ENCODE data around the gene MFNG.

GRCh38 chr22:37472418-37473006 lies 13.7 kb downstream of the MFNG start:
- no peak for TF ChIP-seq PBX3 (CRISPR knock-in tag; IDR thresholded peaks at IDR 0.05)
- TF ChIP-seq, protein P1, sequence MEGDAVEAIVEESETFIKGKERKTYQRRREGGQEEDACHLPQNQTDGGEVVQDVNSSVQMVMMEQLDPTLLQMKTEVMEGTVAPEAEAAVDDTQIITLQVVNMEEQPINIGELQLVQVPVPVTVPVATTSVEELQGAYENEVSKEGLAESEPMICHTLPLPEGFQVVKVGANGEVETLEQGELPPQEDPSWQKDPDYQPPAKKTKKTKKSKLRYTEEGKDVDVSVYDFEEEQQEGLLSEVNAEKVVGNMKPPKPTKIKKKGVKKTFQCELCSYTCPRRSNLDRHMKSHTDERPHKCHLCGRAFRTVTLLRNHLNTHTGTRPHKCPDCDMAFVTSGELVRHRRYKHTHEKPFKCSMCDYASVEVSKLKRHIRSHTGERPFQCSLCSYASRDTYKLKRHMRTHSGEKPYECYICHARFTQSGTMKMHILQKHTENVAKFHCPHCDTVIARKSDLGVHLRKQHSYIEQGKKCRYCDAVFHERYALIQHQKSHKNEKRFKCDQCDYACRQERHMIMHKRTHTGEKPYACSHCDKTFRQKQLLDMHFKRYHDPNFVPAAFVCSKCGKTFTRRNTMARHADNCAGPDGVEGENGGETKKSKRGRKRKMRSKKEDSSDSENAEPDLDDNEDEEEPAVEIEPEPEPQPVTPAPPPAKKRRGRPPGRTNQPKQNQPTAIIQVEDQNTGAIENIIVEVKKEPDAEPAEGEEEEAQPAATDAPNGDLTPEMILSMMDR (tag by site-specific recombination; IDR thresholded peaks at IDR 0.05), result peak; percentile 63
- no peak for TF ChIP-seq ZNF596 (tag by site-specific recombination; IDR thresholded peaks at IDR 0.05)
- TF ChIP-seq ZSCAN5A (tag by site-specific recombination; IDR thresholded peaks at IDR 0.05), result no peak
- TF ChIP-seq, protein P2, sequence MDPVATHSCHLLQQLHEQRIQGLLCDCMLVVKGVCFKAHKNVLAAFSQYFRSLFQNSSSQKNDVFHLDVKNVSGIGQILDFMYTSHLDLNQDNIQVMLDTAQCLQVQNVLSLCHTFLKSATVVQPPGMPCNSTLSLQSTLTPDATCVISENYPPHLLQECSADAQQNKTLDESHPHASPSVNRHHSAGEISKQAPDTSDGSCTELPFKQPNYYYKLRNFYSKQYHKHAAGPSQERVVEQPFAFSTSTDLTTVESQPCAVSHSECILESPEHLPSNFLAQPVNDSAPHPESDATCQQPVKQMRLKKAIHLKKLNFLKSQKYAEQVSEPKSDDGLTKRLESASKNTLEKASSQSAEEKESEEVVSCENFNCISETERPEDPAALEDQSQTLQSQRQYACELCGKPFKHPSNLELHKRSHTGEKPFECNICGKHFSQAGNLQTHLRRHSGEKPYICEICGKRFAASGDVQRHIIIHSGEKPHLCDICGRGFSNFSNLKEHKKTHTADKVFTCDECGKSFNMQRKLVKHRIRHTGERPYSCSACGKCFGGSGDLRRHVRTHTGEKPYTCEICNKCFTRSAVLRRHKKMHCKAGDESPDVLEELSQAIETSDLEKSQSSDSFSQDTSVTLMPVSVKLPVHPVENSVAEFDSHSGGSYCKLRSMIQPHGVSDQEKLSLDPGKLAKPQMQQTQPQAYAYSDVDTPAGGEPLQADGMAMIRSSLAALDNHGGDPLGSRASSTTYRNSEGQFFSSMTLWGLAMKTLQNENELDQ (tag by site-specific recombination; IDR thresholded peaks at IDR 0.05; ENCODE audit: low read depth), result no peak
- no peak for TF ChIP-seq IKZF3 (tag by site-specific recombination; IDR thresholded peaks at IDR 0.05)
- TF ChIP-seq, protein P3, sequence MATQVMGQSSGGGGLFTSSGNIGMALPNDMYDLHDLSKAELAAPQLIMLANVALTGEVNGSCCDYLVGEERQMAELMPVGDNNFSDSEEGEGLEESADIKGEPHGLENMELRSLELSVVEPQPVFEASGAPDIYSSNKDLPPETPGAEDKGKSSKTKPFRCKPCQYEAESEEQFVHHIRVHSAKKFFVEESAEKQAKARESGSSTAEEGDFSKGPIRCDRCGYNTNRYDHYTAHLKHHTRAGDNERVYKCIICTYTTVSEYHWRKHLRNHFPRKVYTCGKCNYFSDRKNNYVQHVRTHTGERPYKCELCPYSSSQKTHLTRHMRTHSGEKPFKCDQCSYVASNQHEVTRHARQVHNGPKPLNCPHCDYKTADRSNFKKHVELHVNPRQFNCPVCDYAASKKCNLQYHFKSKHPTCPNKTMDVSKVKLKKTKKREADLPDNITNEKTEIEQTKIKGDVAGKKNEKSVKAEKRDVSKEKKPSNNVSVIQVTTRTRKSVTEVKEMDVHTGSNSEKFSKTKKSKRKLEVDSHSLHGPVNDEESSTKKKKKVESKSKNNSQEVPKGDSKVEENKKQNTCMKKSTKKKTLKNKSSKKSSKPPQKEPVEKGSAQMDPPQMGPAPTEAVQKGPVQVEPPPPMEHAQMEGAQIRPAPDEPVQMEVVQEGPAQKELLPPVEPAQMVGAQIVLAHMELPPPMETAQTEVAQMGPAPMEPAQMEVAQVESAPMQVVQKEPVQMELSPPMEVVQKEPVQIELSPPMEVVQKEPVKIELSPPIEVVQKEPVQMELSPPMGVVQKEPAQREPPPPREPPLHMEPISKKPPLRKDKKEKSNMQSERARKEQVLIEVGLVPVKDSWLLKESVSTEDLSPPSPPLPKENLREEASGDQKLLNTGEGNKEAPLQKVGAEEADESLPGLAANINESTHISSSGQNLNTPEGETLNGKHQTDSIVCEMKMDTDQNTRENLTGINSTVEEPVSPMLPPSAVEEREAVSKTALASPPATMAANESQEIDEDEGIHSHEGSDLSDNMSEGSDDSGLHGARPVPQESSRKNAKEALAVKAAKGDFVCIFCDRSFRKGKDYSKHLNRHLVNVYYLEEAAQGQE (tag by site-specific recombination; IDR thresholded peaks at IDR 0.05), result no peak
- TF ChIP-seq PRDM4 (tag by site-specific recombination; IDR thresholded peaks at IDR 0.05), result no peak
- TF ChIP-seq, protein P4, sequence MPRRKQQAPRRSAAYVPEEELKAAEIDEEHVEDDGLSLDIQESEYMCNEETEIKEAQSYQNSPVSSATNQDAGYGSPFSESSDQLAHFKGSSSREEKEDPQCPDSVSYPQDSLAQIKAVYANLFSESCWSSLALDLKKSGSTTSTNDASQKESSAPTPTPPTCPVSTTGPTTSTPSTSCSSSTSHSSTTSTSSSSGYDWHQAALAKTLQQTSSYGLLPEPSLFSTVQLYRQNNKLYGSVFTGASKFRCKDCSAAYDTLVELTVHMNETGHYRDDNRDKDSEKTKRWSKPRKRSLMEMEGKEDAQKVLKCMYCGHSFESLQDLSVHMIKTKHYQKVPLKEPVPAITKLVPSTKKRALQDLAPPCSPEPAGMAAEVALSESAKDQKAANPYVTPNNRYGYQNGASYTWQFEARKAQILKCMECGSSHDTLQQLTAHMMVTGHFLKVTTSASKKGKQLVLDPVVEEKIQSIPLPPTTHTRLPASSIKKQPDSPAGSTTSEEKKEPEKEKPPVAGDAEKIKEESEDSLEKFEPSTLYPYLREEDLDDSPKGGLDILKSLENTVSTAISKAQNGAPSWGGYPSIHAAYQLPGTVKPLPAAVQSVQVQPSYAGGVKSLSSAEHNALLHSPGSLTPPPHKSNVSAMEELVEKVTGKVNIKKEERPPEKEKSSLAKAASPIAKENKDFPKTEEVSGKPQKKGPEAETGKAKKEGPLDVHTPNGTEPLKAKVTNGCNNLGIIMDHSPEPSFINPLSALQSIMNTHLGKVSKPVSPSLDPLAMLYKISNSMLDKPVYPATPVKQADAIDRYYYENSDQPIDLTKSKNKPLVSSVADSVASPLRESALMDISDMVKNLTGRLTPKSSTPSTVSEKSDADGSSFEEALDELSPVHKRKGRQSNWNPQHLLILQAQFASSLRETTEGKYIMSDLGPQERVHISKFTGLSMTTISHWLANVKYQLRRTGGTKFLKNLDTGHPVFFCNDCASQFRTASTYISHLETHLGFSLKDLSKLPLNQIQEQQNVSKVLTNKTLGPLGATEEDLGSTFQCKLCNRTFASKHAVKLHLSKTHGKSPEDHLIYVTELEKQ (tag by site-specific recombination; IDR thresholded peaks at IDR 0.05; ENCODE audit: borderline replicate concordance), result no peak
- no peak for TF ChIP-seq ZNF274 (IDR thresholded peaks at IDR 0.05; ENCODE audit: low read length)
- no peak for TF ChIP-seq ZNF274 (tag by site-specific recombination; IDR thresholded peaks at IDR 0.05; ENCODE audit: borderline replicate concordance)
- TF ChIP-seq, protein P5, sequence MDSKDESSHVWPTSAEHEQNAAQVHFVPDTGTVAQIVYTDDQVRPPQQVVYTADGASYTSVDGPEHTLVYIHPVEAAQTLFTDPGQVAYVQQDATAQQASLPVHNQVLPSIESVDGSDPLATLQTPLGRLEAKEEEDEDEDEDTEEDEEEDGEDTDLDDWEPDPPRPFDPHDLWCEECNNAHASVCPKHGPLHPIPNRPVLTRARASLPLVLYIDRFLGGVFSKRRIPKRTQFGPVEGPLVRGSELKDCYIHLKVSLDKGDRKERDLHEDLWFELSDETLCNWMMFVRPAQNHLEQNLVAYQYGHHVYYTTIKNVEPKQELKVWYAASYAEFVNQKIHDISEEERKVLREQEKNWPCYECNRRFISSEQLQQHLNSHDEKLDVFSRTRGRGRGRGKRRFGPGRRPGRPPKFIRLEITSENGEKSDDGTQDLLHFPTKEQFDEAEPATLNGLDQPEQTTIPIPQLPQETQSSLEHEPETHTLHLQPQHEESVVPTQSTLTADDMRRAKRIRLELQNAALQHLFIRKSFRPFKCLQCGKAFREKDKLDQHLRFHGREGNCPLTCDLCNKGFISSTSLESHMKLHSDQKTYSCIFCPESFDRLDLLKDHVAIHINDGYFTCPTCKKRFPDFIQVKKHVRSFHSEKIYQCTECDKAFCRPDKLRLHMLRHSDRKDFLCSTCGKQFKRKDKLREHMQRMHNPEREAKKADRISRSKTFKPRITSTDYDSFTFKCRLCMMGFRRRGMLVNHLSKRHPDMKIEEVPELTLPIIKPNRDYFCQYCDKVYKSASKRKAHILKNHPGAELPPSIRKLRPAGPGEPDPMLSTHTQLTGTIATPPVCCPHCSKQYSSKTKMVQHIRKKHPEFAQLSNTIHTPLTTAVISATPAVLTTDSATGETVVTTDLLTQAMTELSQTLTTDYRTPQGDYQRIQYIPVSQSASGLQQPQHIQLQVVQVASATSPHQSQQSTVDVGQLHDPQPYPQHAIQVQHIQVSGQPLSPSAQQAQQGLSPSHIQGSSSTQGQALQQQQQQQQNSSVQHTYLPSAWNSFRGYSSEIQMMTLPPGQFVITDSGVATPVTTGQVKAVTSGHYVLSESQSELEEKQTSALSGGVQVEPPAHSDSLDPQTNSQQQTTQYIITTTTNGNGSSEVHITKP (tag by site-specific recombination; IDR thresholded peaks at IDR 0.05), result no peak
- no peak for TF ChIP-seq ZFP41 (tag by site-specific recombination; IDR thresholded peaks at IDR 0.05; ENCODE audit: borderline replicate concordance)
